Activated naive CD8-positive, alpha-beta T cell (primary cell): ENCODE data around the gene SLC35B2.

Experiments
- H3K27ac Mint-ChIP-seq: one replicate; pipeline ENCODE4 v1.8.0; 2021; ENCODE audit warnings: mixed read lengths
- H3K27me3 Mint-ChIP-seq: one replicate; pipeline ENCODE4 v1.8.0; 2021; ENCODE audit warnings: mixed read lengths
- H3K36me3 Mint-ChIP-seq: one replicate; pipeline ENCODE4 v1.8.0; 2021; ENCODE audit warnings: mixed read lengths
- H3K4me1 Mint-ChIP-seq: one replicate; pipeline ENCODE4 v1.8.0; 2021; ENCODE audit warnings: low read depth, mixed read lengths
- H3K4me3 Mint-ChIP-seq: one replicate; pipeline ENCODE4 v1.8.0; 2021; ENCODE audit warnings: mild to moderate bottlenecking, mixed read lengths
- H3K9me3 Mint-ChIP-seq: one replicate; pipeline ENCODE4 v1.8.0; 2021; ENCODE audit warnings: low read depth, mixed read lengths

Gene SLC35B2

DNA sequence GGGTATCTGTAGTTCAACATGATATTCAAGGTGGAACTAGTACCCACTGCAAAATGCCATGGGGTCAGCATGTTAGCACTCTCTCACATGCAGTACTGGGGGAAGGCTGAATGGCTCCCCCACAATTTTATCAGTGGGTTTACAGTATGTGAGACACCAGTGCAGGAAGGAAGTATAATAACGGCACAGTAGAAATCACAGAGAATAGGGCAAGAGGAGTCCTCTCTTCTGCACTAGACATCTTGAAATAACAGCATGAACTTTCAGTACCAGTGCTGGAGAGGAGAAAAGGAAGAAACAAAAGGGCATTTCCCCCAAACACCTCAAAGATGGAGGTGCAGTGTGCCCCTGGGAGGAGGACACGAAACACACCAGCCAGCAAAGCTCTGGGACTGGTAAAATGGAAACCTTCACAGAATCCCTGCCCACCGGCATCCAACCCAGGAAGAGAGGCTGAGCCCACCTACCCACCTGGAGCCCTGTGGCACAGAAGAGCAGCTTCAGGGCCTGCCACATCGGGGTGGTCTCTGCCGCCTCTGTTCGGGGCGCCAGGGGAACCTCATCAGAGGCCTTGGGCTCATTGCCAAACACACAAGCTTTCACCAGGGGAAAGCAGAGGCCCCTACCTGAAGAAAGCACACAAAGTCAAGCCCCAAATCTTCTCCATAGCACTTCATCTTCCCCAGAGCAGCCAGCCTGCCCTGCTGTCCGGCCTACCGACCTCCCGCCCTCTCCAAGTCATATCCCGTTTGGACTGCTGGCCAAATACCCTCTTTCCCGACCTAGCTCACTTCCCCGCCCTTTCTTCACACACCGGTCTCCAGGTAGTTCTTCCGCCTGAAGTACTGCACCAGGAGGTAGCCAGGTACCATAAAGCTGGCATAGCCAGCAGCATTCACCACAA, 1.2 kb downstream of the SLC35B2 start:
- Mint-ChIP-seq H3K36me3 (peaks cover 12% of the 10 kb centered on the region), H3K27me3 (no peaks in the 10 kb centered on the region), H3K4me1 (peaks cover 68% of the 10 kb centered on the region), H3K4me3 (peak overlapping the region; percentile 97), H3K27ac (peak overlapping the region; percentile 96), H3K9me3 (no peaks in the 10 kb centered on the region)

GRCh38 chr6:44255105-44255808, 2.1 kb downstream of the SLC35B2 start:
- peaks cover 72% of the 10 kb centered on the region for H3K4me1 Mint-ChIP-seq
- no peaks in the 10 kb centered on the region for H3K9me3 Mint-ChIP-seq
- peak overlapping the region; percentile 96 for H3K27ac Mint-ChIP-seq
- peak overlapping the region; percentile 97 for H3K4me3 Mint-ChIP-seq
- peaks cover 21% of the 10 kb centered on the region for H3K36me3 Mint-ChIP-seq
- H3K27me3 Mint-ChIP-seq: no peaks in the 10 kb centered on the region

DNA sequence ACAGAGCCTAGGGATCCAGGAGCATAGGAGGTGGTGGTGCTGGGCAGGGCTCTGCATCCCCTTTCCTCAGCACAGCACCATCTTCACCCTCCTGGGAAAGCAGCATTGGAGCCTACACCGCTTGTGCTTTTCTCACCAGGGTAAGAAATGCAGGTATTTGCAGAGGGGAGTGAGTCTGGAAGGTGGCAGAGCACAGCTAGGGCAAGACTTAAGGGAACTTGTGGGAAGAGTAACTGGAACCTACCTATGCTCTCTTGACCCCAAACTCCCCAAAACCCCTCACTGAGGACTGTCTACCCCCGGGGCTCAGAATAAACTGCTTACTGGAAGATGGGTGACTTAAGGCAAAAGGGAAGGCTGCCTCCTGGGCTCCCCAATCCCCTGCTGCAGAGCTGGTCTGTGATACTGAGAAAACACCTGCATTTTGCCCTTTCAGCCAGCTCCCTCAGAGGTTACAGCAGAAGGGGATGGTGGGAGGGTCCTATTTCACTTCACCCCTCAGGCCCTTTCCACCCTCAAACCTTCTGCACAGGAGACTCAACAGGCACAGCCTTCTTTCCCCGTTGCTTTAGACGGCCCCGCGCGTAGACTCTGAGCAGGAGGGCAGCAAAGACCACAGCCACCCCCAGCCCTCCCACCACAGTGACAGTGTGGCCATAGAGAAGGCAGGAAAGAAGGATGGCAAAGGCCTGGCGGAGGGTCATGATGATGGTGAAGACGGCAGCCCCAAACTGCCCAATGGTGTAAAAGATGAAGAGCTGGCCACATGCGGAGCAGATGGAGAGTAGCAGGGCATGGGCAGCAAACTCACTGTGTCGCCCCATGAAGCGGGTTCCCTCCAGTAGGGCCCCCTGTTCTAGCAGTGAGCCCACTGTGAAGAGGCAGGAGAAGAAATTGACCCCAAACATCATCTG, 2.9 kb downstream of the SLC35B2 start:
- Mint-ChIP-seq H3K27me3 (no peaks in the 10 kb centered on the region), H3K4me3 (peak overlapping the region; percentile 97), H3K36me3 (peaks cover 29% of the 10 kb centered on the region), H3K27ac (peak overlapping the region; percentile 96), H3K4me1 (peaks cover 80% of the 10 kb centered on the region), H3K9me3 (no peaks in the 10 kb centered on the region)

DNA sequence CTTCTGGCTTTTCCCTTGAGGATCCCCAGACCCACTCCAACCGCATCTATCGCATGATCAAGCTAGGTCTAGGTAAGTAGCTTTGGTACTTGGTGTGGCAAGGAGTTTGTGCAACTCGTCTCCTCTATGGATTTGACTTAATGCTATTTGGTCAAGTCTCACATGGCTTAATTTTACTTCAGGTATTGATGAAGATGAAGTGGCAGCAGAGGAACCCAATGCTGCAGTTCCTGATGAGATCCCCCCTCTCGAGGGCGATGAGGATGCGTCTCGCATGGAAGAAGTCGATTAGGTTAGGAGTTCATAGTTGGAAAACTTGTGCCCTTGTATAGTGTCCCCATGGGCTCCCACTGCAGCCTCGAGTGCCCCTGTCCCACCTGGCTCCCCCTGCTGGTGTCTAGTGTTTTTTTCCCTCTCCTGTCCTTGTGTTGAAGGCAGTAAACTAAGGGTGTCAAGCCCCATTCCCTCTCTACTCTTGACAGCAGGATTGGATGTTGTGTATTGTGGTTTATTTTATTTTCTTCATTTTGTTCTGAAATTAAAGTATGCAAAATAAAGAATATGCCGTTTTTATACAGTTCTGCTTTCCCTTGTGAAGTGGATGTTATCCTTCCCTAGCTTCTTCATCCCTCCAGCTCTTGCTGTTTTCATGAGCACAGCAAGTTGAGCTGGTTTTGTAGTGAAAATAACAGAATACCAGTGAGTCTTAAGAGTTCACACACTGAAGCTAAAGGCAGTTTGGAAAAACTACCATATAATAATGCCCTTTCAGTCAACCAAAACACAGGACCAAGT, 3.8 kb downstream of the SLC35B2 start:
- Mint-ChIP-seq H3K27ac (peak overlapping the region; percentile 75), H3K36me3 (peaks cover 36% of the 10 kb centered on the region)

GRCh38 chr6:44251576-44252524, 5.5 kb downstream of the SLC35B2 start:
- no peaks in the 10 kb centered on the region for H3K27me3 Mint-ChIP-seq
- H3K27ac Mint-ChIP-seq: peak overlapping the region; percentile 100
- no peaks in the 10 kb centered on the region for H3K9me3 Mint-ChIP-seq
- H3K36me3 Mint-ChIP-seq: peaks cover 48% of the 10 kb centered on the region
- H3K4me1 Mint-ChIP-seq: peaks cover 79% of the 10 kb centered on the region
- H3K4me3 Mint-ChIP-seq: peak overlapping the region; percentile 98

More for the DNA sequence above, 3.8 kb downstream of the SLC35B2 start:
- peak overlapping the region; percentile 98 for H3K4me3 Mint-ChIP-seq
- H3K4me1 Mint-ChIP-seq: peaks cover 83% of the 10 kb centered on the region
- H3K27me3 Mint-ChIP-seq: no peaks in the 10 kb centered on the region
- H3K9me3 Mint-ChIP-seq: no peaks in the 10 kb centered on the region

DNA sequence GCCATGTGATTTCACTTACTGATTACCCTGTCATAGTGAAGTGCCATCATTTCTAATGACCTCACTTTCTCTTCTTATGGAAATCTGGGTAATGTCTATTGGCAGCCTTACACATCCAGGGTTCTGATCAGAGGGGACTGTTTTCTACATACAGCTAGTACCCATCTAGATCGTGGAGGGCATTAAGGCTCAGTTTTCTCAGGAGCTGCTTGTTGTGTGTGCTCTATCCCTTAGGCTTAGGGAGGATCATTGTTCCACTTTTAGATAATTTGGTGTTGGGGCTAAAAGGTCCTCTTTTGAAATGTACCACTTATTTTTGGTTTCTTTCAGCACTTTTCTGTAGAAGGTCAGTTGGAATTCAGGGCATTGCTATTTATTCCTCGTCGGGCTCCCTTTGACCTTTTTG, 6.6 kb downstream of the SLC35B2 start:
- peak overlapping the region; percentile 98 for H3K4me3 Mint-ChIP-seq
- no peaks in the 10 kb centered on the region for H3K9me3 Mint-ChIP-seq
- H3K4me1 Mint-ChIP-seq: peaks cover 75% of the 10 kb centered on the region
- no peaks in the 10 kb centered on the region for H3K27me3 Mint-ChIP-seq
- peaks cover 48% of the 10 kb centered on the region for H3K36me3 Mint-ChIP-seq
- H3K27ac Mint-ChIP-seq: peak overlapping the region; percentile 100

DNA sequence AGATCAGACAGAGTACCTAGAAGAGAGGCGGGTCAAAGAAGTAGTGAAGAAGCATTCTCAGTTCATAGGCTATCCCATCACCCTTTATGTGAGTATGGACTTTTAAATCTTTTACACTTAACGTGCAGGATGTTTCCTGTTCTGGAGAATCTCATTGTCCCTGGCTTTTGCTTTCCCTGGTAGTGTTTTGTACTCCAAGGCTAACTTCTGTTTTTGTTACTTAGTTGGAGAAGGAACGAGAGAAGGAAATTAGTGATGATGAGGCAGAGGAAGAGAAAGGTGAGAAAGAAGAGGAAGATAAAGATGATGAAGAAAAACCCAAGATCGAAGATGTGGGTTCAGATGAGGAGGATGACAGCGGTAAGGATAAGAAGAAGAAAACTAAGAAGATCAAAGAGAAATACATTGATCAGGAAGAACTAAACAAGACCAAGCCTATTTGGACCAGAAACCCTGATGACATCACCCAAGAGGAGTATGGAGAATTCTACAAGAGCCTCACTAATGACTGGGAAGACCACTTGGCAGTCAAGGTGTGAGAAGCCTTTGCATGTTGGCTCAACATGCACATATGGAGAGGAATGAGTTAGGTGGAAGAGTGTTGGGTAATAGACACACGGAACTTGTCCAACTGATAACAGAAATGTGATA, 7.1 kb downstream of the SLC35B2 start:
- peak overlapping the region; percentile 98 for H3K4me3 Mint-ChIP-seq
- no peaks in the 10 kb centered on the region for H3K9me3 Mint-ChIP-seq
- peaks cover 75% of the 10 kb centered on the region for H3K4me1 Mint-ChIP-seq
- H3K27ac Mint-ChIP-seq: peak overlapping the region; percentile 100
- H3K36me3 Mint-ChIP-seq: peaks cover 48% of the 10 kb centered on the region
- no peaks in the 10 kb centered on the region for H3K27me3 Mint-ChIP-seq

DNA sequence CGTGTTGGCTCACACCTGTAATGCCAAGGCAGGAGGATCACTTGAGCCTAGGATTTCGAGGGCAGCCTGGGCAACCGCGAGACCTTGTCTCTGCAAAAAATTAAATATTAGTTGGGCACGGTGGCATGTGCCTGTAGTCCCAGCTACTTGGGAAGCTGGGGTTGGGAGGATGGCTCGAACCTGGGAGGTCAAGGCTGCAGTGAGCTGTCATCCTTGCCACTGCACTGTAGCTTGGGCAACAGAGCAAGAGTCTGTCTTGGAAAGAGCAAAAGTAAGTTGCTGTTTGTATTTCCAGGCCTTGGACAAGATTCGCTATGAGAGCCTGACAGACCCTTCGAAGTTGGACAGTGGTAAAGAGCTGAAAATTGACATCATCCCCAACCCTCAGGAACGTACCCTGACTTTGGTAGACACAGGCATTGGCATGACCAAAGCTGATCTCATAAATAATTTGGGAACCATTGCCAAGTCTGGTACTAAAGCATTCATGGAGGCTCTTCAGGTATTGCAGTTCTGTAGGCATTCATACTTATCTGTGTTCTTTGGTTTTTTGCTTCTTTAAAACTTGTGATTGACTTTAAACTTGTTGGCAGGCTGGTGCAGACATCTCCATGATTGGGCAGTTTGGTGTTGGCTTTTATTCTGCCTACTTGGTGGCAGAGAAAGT, 8.1 kb downstream of the SLC35B2 start:
- H3K4me1 Mint-ChIP-seq: peaks cover 66% of the 10 kb centered on the region
- peak overlapping the region; percentile 100 for H3K27ac Mint-ChIP-seq
- no peaks in the 10 kb centered on the region for H3K27me3 Mint-ChIP-seq
- peaks cover 48% of the 10 kb centered on the region for H3K36me3 Mint-ChIP-seq
- H3K9me3 Mint-ChIP-seq: no peaks in the 10 kb centered on the region
- peak overlapping the region; percentile 98 for H3K4me3 Mint-ChIP-seq

GRCh38 chr6:44248579-44248978, 8.7 kb downstream of the SLC35B2 start:
- Mint-ChIP-seq H3K36me3 (peaks cover 48% of the 10 kb centered on the region), H3K9me3 (no peaks in the 10 kb centered on the region), H3K27me3 (no peaks in the 10 kb centered on the region), H3K27ac (peak overlapping the region; percentile 100), H3K4me3 (peak overlapping the region; percentile 98), H3K4me1 (peaks cover 61% of the 10 kb centered on the region)

DNA sequence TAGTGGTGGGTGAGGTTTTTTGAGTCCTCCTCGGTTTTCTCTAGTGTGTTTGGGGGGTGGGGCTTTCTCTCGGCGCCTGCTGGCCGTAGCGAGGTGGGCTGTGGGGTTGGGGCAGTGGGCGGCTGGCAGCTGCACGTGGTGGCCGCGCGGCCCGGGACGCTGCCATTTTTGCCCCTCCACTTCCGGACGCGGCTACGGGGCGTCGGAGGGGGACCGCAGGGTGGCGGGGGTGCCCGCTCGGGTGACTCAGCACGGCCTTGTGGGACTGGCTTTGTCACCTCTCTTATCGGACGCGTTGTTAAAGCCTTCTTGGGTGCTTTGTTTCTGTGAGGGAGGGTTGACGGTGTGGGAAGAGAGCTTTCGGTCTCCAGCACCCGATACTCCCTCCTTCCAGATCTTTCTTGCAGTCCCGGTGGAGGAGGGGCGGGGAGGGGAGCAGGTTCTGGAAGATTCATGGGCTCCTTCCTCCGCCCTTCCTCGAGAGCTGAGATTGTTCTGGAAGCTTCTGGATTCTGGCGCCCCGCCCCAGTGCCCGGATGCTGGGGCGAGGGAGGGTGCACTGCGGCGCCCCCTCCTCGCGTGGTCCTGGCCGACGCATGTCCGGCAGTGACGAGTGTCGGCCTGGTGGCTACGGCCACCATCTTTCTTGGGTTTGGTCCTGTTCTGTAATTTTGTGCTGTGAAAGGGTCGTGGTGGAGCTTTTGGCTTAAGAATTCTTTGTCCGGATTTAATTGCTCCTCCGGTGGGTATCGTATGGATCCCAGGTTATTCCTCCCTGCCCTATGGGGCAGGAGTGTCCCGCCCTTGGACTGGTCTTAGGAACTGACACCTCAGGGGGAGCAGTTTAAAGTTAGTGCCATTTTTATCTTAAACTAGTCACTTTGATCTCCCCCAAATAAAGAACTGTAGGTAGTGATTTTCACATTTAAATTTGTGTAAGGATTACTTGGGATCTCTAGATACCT, 9.7 kb downstream of the SLC35B2 start:
- Mint-ChIP-seq H3K36me3 (peaks cover 43% of the 10 kb centered on the region), H3K27ac (peak overlapping the region; percentile 100), H3K4me3 (peak overlapping the region; percentile 98), H3K4me1 (peaks cover 52% of the 10 kb centered on the region), H3K9me3 (no peaks in the 10 kb centered on the region), H3K27me3 (no peaks in the 10 kb centered on the region)

- H3K36me3 Mint-ChIP-seq: peaks cover 41% of the 10 kb centered on the region
- H3K27me3 Mint-ChIP-seq: no peaks in the 10 kb centered on the region
- H3K4me1 Mint-ChIP-seq: peaks cover 49% of the 10 kb centered on the region
- peak within 1 kb of the TSS; percentile 98 for H3K4me3 Mint-ChIP-seq
- peak within 1 kb of the TSS; percentile 100 for H3K27ac Mint-ChIP-seq
- no peaks in the 10 kb centered on the region for H3K9me3 Mint-ChIP-seq
Measured at GRCh38 chr6:44246663-44247337, 10.5 kb downstream of the SLC35B2 start, which contains the start of gene HSP90AB1. HSP90AB1 (plus strand) TSS chr6:44247101; CDS start chr6:44248630, 1,529 bp downstream.
